GM12865 (cell line): ENCODE data around the gene CFAP74.

Experiments used
- DNase-seq: peaks from one replicate; pipeline ENCODE4 v3.0.0; 2010; ENCODE audit warnings: low read depth
- H3K4me3 ChIP-seq: 2 replicates; pipeline ENCODE4 v1.5.1; 2011; ENCODE audit warnings: mild to moderate bottlenecking, low read depth, low read length, control low read depth
- CTCF ChIP-seq: IDR thresholded peaks from 2 replicates; pipeline ENCODE4 v1.5.1; 2011; ENCODE audit warnings: low read length, control low read depth, low read depth, inconsistent platforms; ENCODE audit not compliant: insufficient read depth; ENCODE audit errors: missing control alignments

CFAP74 gene

GRCh38 chr1:2039251-2039650, 35.7 kb upstream of the CFAP74 start:
- no peak for DNase-seq
- no peak for TF ChIP-seq CTCF
- no peak overlapping the region for H3K4me3 ChIP-seq

- no peak for TF ChIP-seq CTCF
- no peak for DNase-seq
- no peak overlapping the region for H3K4me3 ChIP-seq
Observed at GRCh38 chr1:2038229-2038628, 34.6 kb upstream of the CFAP74 start.

- DNase-seq: no peak
- TF ChIP-seq CTCF: no peak
Observed at GRCh38 chr1:2037314-2037979, 33.9 kb upstream of the CFAP74 start.

GRCh38 chr1:2036287-2036686, 32.7 kb upstream of the CFAP74 start:
- no peak overlapping the region for H3K4me3 ChIP-seq
- DNase-seq: no peak
- TF ChIP-seq CTCF: no peak

More at GRCh38 chr1:2037314-2037979, 33.9 kb upstream of the CFAP74 start:
- H3K4me3 ChIP-seq: no peak overlapping the region

GRCh38 chr1:2033165-2033564, 29.6 kb upstream of the CFAP74 start:
- no peak for DNase-seq
- no peak for TF ChIP-seq CTCF
- H3K4me3 ChIP-seq: no peak overlapping the region

GRCh38 chr1:2032737-2033136, 29.2 kb upstream of the CFAP74 start:
- TF ChIP-seq CTCF: no peak
- no peak for DNase-seq
- H3K4me3 ChIP-seq: no peak overlapping the region
